Heart left ventricle (tissue), 16 donors: ENCODE measurements around the gene GDF10. TPM values are rescaled to one million over a fixed set of nuclear protein-coding genes. Genes with fewer than 3 reads are reported as not detected.

Experiments used
- ATAC-seq, 4 donors: fragments of 200-7000 bp; cut with Tn5 transposase; one replicate each; pipeline ENCODE4 v1.9.1; 2020 to 2022; ENCODE audit warnings: moderate library complexity in 4 of 4, mild to moderate bottlenecking in 3 of 4, moderate number of reproducible peaks in 1 of 4
- DNase-seq, 5 donors: peaks; one replicate each; pipeline ENCODE4 v3.0.0-alpha.2; 2020
- H3K27ac ChIP-seq, 12 donors: fragments of 200-600 bp; sonication (generic) in 4 of 12; one replicate each; pipeline versions ENCODE4 v1.5.0 to v1.8.0; 2016 to 2022; ENCODE audit warnings: mild to moderate bottlenecking in 2 of 12
- H3K27me3 ChIP-seq, 9 donors: fragments of 200-600 bp; sonication (generic) in 2 of 9; one replicate each; pipeline versions ENCODE4 v1.5.1 to v1.8.0; 2016 to 2022; ENCODE audit warnings: mild to moderate bottlenecking in 3 of 9
- H3K36me3 ChIP-seq, 9 donors: fragments of 200-600 bp; sonication (generic) in 2 of 9; one replicate each; pipeline versions ENCODE4 v1.5.0 to v1.8.0; 2018 to 2022; ENCODE audit warnings: mild to moderate bottlenecking in 2 of 9
- H3K4me1 ChIP-seq, 12 donors: fragments of 200-600 bp; sonication (generic) in 4 of 12; one replicate each; pipeline versions ENCODE4 v1.5.0 to v1.8.0; 2016 to 2022; ENCODE audit warnings: mild to moderate bottlenecking in 3 of 12
- H3K4me3 ChIP-seq, 12 donors: fragments of 200-600 bp; sonication (generic) in 4 of 12; one replicate each; pipeline versions ENCODE4 v1.5.0 to v1.8.0; 2017 to 2022; ENCODE audit warnings: mild to moderate bottlenecking in 9 of 12, moderate library complexity in 4 of 12
- H3K9me3 ChIP-seq, 12 donors: fragments of 200-600 bp; sonication (generic) in 4 of 12; one replicate each; pipeline versions ENCODE4 v1.5.0 to v1.8.0; 2016 to 2022; ENCODE audit warnings: mild to moderate bottlenecking in 1 of 12
- CTCF ChIP-seq, 12 donors: fragments of 200-600 bp; sonication (generic) in 4 of 12; IDR thresholded peaks; one replicate each; pipeline versions ENCODE4 v1.5.0 to v1.8.0; 2018 to 2022; ENCODE audit warnings: antibody characterized with exemption in 12 of 12, mild to moderate bottlenecking in 5 of 12
- POLR2A ChIP-seq, 2 donors: fragments of 450-650 bp; IDR thresholded peaks; one replicate each; pipeline ENCODE4 v1.6.1; 2017; ENCODE audit warnings: antibody characterized with exemption in 2 of 2, mild to moderate bottlenecking in 2 of 2, moderate library complexity in 2 of 2
- WGBS, 4 donors: extraction: QIAGEN DNeasy Blood & Tissue Kit in 2 of 4; methylation state at CpG; one replicate each; pipeline versions ENCODE4 v1.1.5 to v1.1.7; 2013 to 2018; 5-methylcytosine and 5-hydroxymethylcytosine counted together
- intact Hi-C, 10 donors: fragments of 100-400 bp; cut with DNase I; formaldehyde crosslinking; loops; one replicate each; pipeline versions ENCODE4 v1.11.1 to v1.14.2; 2022
- polyA plus RNA-seq, 2 donors: library from polyadenylated mRNA; stranded (reverse); fragments of 200-250 nt; gene quantifications; one replicate each; pipeline ENCODE4 v1.2.3, GENCODE V29; 2013
- total RNA-seq, 9 donors: library from RNA; depleted of rRNA in 2 of 9; stranded (reverse); fragments of >200 nt in 2 of 9; fragmentation: NEBNext Ultra II Directional in 3 of 9; extraction: Animal tissue kit (Norgen Biotek cat#: 25700) in 3 of 9; gene quantifications; one replicate each; pipeline versions ENCODE4 v1.1.0 to v1.2.4, GENCODE V29; 2016 to 2023
- donor health status: ischemic (EF 13 %, LVEDD 7.1; RV severe dilation, severe dysfunction).
- donor health status: healthy with polysubstance abuse.
- donor health status: DM: no; HTN: yes; CAD: no.
- donor health status: DM: no; HTN: no; CAD: no.
- donor health status: ischemic (EF 25% LVEDD 6.9; RV normal size, moderate dysfunction).
- donor health status: ischemic (EF 25% LVEDD 5.7; RV mildly dilated, moderate dysfunction).
- donor health status: healthy.
- donor health status: DM: yes; HTN: yes; CAD: no.
- donor health status: ischemic (EF 35%, LVEDD 5.7; RV mildly dilated, moderate dysfunction).
- donor health status: nonischemic (EF 11% LVEDD 7.7; RV severe dilation, severe dysfunction).
- donor health status: DM: yes; HTN: yes; CAD: no.
- donor health status: PGD.
- donor health status: ischemic (EF 29% LVEDD 5.4; RV normal size, mild dysfunction).
- donor health status: nonischemic (EF 23%, LVEDD 6.1; RV moderate dilation, normal function).

The GDF10 gene
- total and polyA plus RNA-seq, 11 donors, result 0.19 to 1.6 (median 0.30) TPM; not detected in 3

- no peak overlapping the region for H3K27ac ChIP-seq
- peaks cover 0 to 6% (median 0%) of the 10 kb centered on the region in 9 donors for H3K27me3 ChIP-seq
- intact Hi-C loops, result no loop called here
- H3K36me3 ChIP-seq, result no peaks in the 10 kb centered on the region
- ATAC-seq, result no peak
- TF ChIP-seq CTCF (IDR thresholded peaks at IDR 0.05) (no peak), POLR2A (IDR thresholded peaks at IDR 0.05) (no peak)
- H3K4me3 ChIP-seq, result no peak overlapping the region
- no peaks in the 10 kb centered on the region for H3K9me3 ChIP-seq
- H3K4me1 ChIP-seq, result peaks cover 0 to 67% (median 9%) of the 10 kb centered on the region in 12 donors
- DNase-seq, result no peak
- 68 to 91% (median 73%) methylated on average over 4 of the region's 4 CpGs for WGBS, 4 donors
Measured at GRCh38 chr10:47256751-47257336, 43.2 kb upstream of the GDF10 start.

DNA sequence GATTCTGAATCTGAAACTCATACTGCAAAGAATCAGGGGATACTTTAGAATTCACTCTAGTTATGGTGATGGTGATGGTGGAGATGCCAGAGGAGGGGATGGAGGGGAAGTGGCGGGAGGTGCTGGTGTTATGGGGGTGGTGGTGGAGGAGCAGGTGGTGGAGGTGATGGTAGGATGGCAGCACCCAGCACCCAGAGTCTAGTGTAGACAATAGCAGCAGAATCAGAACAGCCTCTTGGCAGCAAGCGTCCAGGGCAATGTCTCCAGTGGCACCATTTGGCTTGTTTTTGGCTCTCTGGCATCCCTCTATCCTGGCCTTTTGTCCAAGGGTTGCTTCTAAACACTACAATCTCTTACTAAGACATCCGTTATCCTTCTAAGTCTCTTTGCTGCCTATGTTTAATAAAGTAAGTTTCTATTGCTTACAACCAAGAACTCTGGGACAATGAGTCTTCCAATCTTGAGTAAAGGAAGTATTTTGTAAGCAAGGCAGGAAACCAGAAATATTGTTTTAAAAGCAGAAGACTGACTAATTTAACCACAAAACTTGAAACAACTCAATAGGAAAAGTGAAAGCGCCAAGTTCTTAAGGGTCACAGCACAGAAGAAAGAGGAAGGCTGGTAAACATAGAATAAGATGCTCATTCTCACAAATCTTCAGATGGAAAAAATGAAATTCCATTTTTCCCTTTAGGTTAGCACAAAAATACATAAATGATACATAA lies 42.4 kb upstream of the GDF10 start:
- intact Hi-C loops, result no loop called here
- WGBS, 4 donors, result 82 to 89% (median 86%) methylated on average over 4 of the region's 4 CpGs
- no peak for ATAC-seq

DNA sequence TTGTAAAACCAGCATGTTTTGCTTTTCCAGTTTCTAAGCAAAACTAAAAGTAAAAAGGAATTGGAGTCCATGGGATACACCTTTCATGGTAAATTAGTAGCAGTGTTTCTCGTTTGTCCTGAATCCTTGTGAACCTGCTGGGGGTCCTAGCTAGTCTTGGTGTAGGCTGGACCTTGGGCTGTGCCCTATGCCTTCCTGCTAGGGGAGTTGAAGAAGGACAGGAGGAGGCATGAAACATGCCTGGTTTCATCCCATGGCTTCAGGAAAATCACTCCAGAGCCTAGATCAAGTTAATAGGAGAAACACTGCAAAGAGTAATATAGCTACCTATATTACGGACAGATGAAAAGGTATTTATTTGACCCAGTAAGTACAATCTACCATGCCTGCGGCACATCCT lies 41.1 kb upstream of the GDF10 start:
- DNase-seq, result no peak
- intact Hi-C loops, result no loop called here
- Histone ChIP-seq H3K27me3 (no peaks in the 10 kb centered on the region), H3K4me1 (peaks cover 0 to 59% (median 3%) of the 10 kb centered on the region in 12 donors), H3K9me3 (no peaks in the 10 kb centered on the region), H3K4me3 (no peak overlapping the region), H3K27ac (no peak overlapping the region), H3K36me3 (no peaks in the 10 kb centered on the region)
- no peak for ATAC-seq
- WGBS, 4 donors, result 78 to 91% (median 86%) methylated on average over 3 of the region's 3 CpGs
- TF ChIP-seq CTCF (IDR thresholded peaks at IDR 0.05) (no peak), POLR2A (IDR thresholded peaks at IDR 0.05) (no peak)

More for the DNA sequence above, 42.4 kb upstream of the GDF10 start:
- peak overlapping the region in 1 of 12 donors; percentile 75 for H3K27ac ChIP-seq
- no peak for DNase-seq
- TF ChIP-seq POLR2A (IDR thresholded peaks at IDR 0.05) (no peak), CTCF (IDR thresholded peaks at IDR 0.05) (no peak)
- H3K9me3 ChIP-seq, result no peaks in the 10 kb centered on the region
- no peak overlapping the region for H3K4me3 ChIP-seq
- H3K4me1 ChIP-seq, result peaks cover 0 to 67% (median 9%) of the 10 kb centered on the region in 12 donors
- no peaks in the 10 kb centered on the region for H3K36me3 ChIP-seq
- H3K27me3 ChIP-seq, result no peaks in the 10 kb centered on the region

- TF ChIP-seq CTCF (IDR thresholded peaks at IDR 0.05) (no peak), POLR2A (IDR thresholded peaks at IDR 0.05) (no peak)
- Histone ChIP-seq H3K9me3 (no peaks in the 10 kb centered on the region), H3K4me3 (no peak overlapping the region), H3K27ac (no peak overlapping the region), H3K27me3 (no peaks in the 10 kb centered on the region), H3K36me3 (no peaks in the 10 kb centered on the region), H3K4me1 (peaks cover 0 to 57% (median 0%) of the 10 kb centered on the region in 12 donors)
- 75 to 84% (median 82%) methylated on average over 5 of the region's 5 CpGs for WGBS, 4 donors
- intact Hi-C loops, result no loop called here
- ATAC-seq, result no peak
- DNase-seq, result no peak
Measured at GRCh38 chr10:47259466-47259865, 40.5 kb upstream of the GDF10 start.
